Measurements from ENCODE around the gene FADS2. TPM values are rescaled to one million over a fixed set of nuclear protein-coding genes. Genes with fewer than 3 reads are reported as not detected.

Gene FADS2
- total RNA-seq, 1 experiment from 2014 or later = 423 TPM

DNA sequence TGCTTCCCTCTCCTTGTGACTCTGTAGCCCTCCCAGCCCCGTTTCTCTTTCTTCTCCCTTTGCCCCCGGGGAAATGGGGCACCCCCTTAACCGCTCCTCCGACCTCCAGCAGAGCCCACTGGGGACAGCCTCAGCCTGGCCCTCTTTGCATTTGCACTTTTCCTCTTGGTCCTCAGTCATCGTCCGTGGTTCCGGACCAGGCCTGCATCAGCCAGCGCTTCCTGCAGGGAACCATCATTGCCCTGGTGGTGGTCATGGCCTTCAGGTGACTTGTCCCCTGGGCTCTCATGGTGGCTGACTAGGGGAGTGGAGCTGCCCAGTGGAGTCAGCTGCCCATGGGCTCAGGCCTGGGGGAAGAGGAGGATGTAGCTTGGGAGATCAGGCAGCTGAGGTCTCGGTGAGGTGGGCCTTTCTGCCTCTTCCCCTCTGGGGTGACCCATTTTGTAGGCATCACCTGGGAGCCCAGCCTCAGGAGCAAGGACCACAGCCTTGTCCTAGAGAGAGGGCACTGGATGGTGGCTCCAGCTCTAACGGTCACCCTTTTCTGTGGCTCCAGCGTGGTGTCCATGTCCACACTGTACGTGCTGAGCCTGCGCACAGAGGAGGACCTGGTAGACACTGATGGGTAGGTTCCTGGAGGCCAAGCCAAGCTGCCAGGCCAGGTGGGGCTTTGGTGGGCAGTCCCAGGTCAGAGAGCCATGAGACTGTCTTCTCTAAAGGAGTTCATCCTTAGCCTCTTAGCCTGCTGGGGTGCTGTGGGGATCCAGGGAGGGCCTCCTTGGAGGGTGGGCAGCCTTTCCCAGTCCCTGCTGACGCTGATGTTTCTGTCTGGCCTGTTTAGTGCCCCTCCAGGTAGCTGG is 48.2 kb upstream of the FADS2 start:
- TF ChIP-seq SP1 (CRISPR knock-in tag; conservative IDR thresholded peaks at IDR 0.05) (no peak), ETV6 (CRISPR knock-in tag; IDR thresholded peaks at IDR 0.05) (no peak), TEAD1 (CRISPR knock-in tag; IDR thresholded peaks at IDR 0.05) (no peak), CBFB (CRISPR knock-in tag; IDR thresholded peaks at IDR 0.05; ENCODE audit: low read depth) (no peak), MXD4 (CRISPR knock-in tag; IDR thresholded peaks at IDR 0.05; ENCODE audit: borderline replicate concordance) (no peak), NR3C1 (CRISPR knock-in tag; conservative IDR thresholded peaks at IDR 0.05; ENCODE audit: low read depth) (no peak), RELA (CRISPR knock-in tag; IDR thresholded peaks at IDR 0.05; ENCODE audit: borderline replicate concordance) (no peak)
- TF ChIP-seq, protein P1, sequence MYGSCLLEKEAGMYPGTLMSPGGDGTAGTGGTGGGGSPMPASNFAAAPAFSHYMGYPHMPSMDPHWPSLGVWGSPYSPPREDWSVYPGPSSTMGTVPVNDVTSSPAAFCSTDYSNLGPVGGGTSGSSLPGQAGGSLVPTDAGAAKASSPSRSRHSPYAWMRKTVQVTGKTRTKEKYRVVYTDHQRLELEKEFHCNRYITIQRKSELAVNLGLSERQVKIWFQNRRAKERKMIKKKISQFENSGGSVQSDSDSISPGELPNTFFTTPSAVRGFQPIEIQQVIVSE (CRISPR knock-in tag; IDR thresholded peaks at IDR 0.05; ENCODE audit: borderline replicate concordance) = no peak
- TF ChIP-seq, protein P2, sequence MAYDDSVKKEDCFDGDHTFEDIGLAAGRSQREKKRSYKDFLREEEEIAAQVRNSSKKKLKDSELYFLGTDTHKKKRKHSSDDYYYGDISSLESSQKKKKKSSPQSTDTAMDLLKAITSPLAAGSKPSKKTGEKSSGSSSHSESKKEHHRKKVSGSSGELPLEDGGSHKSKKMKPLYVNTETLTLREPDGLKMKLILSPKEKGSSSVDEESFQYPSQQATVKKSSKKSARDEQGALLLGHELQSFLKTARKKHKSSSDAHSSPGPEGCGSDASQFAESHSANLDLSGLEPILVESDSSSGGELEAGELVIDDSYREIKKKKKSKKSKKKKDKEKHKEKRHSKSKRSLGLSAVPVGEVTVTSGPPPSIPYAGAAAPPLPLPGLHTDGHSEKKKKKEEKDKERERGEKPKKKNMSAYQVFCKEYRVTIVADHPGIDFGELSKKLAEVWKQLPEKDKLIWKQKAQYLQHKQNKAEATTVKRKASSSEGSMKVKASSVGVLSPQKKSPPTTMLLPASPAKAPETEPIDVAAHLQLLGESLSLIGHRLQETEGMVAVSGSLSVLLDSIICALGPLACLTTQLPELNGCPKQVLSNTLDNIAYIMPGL (CRISPR knock-in tag; IDR thresholded peaks at IDR 0.05) = no peak
- TF ChIP-seq, protein P3, sequence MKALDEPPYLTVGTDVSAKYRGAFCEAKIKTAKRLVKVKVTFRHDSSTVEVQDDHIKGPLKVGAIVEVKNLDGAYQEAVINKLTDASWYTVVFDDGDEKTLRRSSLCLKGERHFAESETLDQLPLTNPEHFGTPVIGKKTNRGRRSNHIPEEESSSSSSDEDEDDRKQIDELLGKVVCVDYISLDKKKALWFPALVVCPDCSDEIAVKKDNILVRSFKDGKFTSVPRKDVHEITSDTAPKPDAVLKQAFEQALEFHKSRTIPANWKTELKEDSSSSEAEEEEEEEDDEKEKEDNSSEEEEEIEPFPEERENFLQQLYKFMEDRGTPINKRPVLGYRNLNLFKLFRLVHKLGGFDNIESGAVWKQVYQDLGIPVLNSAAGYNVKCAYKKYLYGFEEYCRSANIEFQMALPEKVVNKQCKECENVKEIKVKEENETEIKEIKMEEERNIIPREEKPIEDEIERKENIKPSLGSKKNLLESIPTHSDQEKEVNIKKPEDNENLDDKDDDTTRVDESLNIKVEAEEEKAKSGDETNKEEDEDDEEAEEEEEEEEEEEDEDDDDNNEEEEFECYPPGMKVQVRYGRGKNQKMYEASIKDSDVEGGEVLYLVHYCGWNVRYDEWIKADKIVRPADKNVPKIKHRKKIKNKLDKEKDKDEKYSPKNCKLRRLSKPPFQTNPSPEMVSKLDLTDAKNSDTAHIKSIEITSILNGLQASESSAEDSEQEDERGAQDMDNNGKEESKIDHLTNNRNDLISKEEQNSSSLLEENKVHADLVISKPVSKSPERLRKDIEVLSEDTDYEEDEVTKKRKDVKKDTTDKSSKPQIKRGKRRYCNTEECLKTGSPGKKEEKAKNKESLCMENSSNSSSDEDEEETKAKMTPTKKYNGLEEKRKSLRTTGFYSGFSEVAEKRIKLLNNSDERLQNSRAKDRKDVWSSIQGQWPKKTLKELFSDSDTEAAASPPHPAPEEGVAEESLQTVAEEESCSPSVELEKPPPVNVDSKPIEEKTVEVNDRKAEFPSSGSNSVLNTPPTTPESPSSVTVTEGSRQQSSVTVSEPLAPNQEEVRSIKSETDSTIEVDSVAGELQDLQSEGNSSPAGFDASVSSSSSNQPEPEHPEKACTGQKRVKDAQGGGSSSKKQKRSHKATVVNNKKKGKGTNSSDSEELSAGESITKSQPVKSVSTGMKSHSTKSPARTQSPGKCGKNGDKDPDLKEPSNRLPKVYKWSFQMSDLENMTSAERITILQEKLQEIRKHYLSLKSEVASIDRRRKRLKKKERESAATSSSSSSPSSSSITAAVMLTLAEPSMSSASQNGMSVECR (CRISPR knock-in tag; IDR thresholded peaks at IDR 0.05; ENCODE audit: borderline replicate concordance) = no peak
- TF ChIP-seq, protein P4, sequence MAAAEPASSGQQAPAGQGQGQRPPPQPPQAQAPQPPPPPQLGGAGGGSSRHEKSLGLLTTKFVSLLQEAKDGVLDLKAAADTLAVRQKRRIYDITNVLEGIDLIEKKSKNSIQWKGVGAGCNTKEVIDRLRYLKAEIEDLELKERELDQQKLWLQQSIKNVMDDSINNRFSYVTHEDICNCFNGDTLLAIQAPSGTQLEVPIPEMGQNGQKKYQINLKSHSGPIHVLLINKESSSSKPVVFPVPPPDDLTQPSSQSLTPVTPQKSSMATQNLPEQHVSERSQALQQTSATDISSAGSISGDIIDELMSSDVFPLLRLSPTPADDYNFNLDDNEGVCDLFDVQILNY (CRISPR knock-in tag; IDR thresholded peaks at IDR 0.05) = no peak
- POLR2A ChIA-PET = no interaction called here
- ATAC-seq (no peak), DNase-seq (ENCODE audit: low spot score) (no peak)
- Mint-ChIP-seq H3K9me3 (no peaks in the 10 kb centered on the region), H3K4me1 (peaks cover 10% of the 10 kb centered on the region), H3K27ac (no peak overlapping the region), H3K27me3 (ENCODE audit: low read depth) (peaks cover 7% of the 10 kb centered on the region; the same call in 1 of the 2 replicates), H3K36me3 (peaks cover 5% of the 10 kb centered on the region), H3K4me3 (no peak overlapping the region)
- CTCF ChIA-PET = interaction anchor here (0.5 to 10.0 kb wide), 6 partner anchors 8 to 206 kb away, joined by 3 to 106 read pairs (median 6); no protein-coding TSS in a partner anchor

DNA sequence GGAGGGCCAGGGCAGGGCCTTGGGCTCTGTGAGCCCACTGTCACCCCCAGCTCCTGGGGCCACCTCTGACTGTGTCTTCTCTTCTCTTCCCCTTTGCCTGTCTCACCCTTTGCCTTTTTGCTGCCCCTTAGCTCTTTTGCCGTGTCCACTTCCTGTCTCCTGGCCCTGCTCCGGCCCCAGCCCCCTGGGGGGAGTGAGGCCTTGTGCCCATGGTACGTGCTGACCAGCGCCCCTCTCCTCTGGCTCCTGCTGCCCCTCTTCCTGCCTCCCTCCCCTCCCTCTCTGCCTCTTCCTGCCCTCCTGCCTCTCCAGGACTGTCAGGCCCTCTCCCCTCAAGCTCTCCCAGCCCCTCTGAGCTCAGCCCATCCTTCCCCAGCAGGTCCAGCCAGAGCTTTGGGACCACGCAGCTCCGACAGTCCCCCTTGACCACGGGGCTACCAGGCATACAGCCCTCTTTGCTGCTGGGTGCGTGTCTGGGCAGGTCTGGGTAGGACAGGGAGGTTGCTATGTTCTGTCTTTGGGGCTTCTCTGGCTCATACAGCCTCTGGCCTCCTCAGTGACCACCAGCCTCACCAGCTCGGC is 47.4 kb upstream of the FADS2 start:
- no peak for DNase-seq (ENCODE audit: low spot score)

More for the DNA sequence above, 47.4 kb upstream of the FADS2 start:
- no peak for ATAC-seq
- ChIA-PET CTCF (interaction anchor here (0.5 to 10.0 kb wide), 7 partner anchors 7 to 205 kb away, joined by 3 to 106 read pairs (median 6); no protein-coding TSS in a partner anchor), POLR2A (no interaction called here)
- peaks cover 10% of the 10 kb centered on the region for H3K4me1 Mint-ChIP-seq
- H3K4me3 Mint-ChIP-seq = no peak overlapping the region
- TF ChIP-seq FOXK1 (CRISPR knock-in tag; IDR thresholded peaks at IDR 0.05) = no peak
- H3K36me3 Mint-ChIP-seq = peaks cover 11% of the 10 kb centered on the region
- no peaks in the 10 kb centered on the region for H3K9me3 Mint-ChIP-seq
- peaks cover 7% of the 10 kb centered on the region; the same call in 1 of the 2 replicates for H3K27me3 Mint-ChIP-seq (ENCODE audit: low read depth)
- no peak overlapping the region for H3K27ac Mint-ChIP-seq

All from WTC11 (cell line).